Measurements from ENCODE around the gene EREG.

Gene EREG

DNA sequence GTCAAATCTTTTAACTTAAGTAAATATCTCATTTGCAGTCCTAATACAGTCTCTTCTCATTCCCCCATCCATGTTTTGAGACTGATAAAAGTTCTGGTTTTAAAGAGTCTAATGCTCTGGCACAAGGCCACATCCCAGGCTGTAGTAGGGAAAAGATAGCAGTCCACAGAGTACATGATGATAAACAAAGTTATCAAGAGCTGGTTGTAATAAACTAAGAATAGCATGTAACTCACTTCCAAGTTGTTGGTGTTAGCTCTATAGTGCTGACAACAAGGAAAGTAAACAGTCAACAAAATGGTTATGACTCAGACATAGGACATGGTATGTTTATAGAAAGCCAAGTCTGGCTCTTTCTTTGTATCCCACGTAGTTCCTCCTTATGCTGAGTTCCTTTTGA is 58.2 kb downstream of the EREG start:
- DNase-seq (ENCODE audit: low read depth in 2 of 2, low spot score in 1 of 2), result no peak

DNA sequence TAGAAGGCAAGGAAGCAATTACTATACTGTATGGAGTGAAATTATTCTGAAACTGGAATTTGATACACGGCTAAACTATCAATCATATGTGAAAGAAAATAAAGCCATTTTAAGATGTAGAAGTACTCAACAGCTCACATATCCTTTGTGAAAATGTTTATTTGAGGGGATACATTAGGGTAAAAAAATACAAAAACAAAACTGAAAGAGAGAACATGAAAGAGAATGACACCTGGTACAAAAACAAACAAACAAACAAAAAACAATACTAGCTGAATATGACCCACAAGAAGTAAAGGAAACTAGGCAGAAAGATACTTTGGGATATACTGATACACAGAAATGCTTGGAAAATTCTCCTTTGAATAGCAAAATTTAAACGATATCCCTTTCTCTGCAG is 59.2 kb downstream of the EREG start:
- no peak for DNase-seq (ENCODE audit: low read depth in 2 of 2, low spot score in 1 of 2)

DNA sequence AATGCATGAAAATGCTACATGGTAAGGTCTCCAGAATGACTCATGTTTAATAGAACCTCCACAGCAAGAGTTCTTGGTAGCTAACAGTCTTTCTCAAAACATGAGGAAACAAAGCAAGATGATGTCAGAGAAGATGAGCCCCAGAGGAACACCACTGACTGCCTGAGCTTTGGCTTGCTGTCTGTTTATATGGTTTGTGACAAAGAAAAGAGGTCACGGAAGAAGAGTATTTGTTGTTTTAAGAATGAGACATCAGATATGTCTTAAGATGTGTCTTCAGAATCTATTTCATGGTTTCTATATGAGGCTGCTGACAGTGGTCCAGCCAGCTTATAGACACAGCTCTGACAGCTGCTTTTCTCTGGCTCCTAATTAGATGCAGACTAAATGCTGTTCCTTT is 61.2 kb downstream of the EREG start:
- no peak for DNase-seq (ENCODE audit: low read depth in 2 of 2, low spot score in 1 of 2)

DNA sequence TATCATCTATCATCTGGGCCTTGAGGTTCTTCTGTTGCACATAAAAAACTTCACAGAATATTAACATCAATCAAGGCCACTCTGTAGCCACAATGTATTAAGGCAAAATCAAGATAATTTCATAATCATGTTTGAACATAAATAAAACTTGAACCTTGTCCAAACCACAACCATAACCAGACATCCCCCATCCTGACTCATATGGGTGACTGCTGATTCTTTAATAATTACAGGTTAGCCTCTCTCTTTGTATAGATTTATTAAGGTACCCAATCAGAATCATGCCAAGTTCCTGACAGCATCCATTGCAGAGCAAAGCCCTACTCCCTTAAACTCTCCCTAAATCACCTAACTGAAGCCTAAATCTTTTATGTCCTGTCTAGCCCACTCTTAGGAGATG is 63.3 kb downstream of the EREG start:
- DNase-seq (ENCODE audit: low read depth in 2 of 2, low spot score in 1 of 2), result no peak

DNA sequence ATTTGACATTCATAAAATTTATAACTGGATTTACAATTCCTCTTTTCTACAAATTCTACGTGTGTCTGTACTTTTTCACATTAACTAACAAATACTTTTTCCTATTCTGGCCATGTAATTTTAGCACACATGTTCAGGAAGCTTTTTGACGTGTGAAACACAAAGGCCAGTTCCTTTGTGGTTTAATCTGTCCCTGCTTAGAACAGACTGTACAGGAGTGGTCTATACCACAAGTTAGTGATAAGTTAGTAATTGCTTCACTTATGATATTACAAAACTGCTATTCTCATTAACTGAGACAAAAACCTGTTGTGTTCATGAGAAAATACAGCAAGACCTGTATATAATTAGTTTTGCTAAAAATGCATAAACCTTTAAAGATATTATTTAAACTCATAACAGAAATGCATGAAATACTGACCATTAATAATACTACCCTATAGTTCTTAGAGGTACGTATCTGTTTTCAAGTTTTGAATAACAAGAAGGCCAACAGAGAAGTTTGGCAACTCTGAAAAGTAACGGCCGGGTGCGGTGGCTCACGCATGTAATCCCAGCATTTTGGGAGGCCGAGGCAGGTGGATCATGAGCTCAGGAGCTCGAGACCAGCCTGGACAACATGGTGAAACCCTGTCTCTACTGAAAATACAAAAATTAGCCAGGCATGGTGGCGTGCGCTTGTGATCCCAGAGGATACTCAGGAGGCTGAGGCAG is 66.3 kb downstream of the EREG start:
- DNase-seq (ENCODE audit: low read depth in 2 of 2, low spot score in 1 of 2), result no peak

DNA sequence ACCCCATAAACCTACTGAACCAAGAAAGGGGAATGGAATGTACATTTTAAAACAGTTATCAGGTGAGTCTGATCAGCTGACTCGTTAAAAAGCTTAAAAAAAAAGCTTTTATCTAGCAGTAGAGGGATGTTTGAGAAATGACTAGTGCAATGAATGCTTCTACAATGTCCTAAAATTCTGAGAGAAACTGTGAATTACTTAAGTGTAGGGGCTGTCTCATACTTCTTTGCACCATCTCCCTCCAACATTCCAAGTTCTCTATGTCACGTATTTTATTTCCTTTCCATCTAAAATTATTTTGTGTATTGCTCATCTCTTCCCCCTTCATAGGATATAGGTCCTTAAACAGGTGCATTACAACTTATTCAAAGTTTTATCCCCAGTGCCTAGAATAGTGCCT is 68.1 kb downstream of the EREG start:
- DNase-seq (ENCODE audit: low read depth in 2 of 2, low spot score in 1 of 2), result no peak

DNA sequence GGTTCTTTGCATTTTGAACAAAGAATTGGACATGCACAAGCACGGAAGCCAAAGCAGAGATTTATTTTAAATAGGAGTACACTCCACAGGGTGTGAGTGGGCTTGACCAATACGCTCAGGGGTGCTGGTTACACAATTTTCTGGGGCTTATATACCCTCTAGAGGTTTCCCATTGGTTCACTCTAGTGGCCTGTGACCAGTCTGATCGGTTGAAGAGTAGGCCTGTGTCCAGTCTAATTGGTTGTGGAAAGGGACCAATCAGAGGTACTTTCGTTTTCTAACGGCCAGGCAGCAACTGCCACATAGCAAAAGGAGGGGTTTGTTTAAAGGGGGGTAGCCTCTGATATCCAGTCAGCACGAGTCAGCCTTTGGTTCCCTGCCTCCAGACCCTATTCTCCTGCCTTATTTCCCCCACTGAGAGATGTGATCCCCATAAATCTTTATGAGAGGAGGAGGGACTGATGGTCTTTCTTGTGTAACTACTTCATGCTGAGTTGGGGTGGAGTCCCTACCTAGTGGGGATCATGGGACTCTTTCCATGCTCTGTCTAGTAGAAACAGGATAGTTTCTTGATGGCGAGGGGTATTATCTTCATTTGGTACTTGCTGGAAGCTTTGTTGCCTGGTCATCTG is 68.7 kb downstream of the EREG start:
- no peak for DNase-seq (ENCODE audit: low read depth in 2 of 2, low spot score in 1 of 2)

DNA sequence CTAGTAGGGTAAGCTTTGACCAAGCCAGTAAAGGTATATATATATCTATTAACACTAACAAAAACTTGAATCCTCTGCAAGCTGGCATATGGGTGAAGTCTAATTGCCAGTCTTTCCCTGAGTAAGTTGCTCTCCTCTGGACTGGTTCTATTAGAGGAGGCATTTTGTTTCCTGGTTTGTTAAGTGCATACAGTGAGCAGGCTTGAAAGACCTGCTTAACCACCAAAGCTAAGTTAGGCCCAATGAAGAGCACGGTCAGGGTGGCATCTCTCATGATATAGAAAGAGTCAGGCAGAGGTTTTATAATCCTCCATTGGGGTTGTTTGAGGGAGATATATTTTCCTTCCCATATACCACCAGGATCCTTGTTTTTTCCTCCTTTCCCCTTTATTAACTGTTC is 70.4 kb downstream of the EREG start:
- no peak for DNase-seq (ENCODE audit: low read depth in 2 of 2, low spot score in 1 of 2)

DNA sequence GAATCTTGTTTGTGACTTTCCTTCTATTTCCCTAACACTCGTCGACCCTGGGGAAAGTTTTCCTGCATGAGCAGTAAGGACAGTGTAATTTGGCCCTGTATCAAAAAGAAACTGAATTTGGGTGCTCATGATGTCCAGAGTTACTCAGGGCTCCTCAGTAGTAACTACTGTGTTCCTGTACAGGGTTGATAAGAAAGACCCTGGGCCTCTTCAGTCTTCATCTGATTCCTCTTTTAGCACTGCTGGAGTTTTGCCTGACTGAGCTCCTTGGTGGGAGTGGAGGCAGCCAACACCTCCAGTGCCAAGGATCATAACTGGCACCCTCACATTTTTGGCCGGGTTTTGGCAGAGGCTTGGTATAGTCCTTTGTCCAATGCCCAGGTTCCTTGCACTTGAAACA is 72.9 kb downstream of the EREG start:
- DNase-seq (ENCODE audit: low read depth in 2 of 2, low spot score in 1 of 2), result no peak
